Prostate gland (tissue), 2 donors: ENCODE results near the gene TRIP4.

Experiments used
- CTCF ChIP-seq, 4 experiments: fragments of 200-600 bp in 2 of 4; fragments of 450-650 bp in 2 of 4; sonication (generic) in 2 of 4; IDR thresholded peaks; 1 replicate in 3 of 4; 2 replicates in 1 of 4; pipeline ENCODE4 v1.5.1; 2016 to 2019; ENCODE audit warnings: antibody characterized with exemption in 4 of 4, mild to moderate bottlenecking in 2 of 4, moderate library complexity in 2 of 4
- POLR2AphosphoS5 ChIP-seq: sonication (generic); formaldehyde crosslinking; IDR thresholded peaks from one replicate; pipeline ENCODE4 v1.6.1; 2017; ENCODE audit warnings: antibody characterized with exemption

GRCh38 chr15:64355348-64355943 lies 32.2 kb upstream of the TRIP4 start:
- TF ChIP-seq CTCF (IDR thresholded peaks at IDR 0.05) (no peak), POLR2AphosphoS5 (no peak)
